H1 (cell line): ENCODE data around the gene CXCR5. TPM values are rescaled to one million over a fixed set of nuclear protein-coding genes. Genes with fewer than 3 reads are reported as not detected.

ENCODE experiments used
- CTCF ChIA-PET: fragments of 300-600 bp; sonication (Branson Sonifier 250); formaldehyde crosslinking; loops from one replicate; lab custom pipeline; 2021; ENCODE audit not compliant: partially characterized antibody; lab: Charles Lee
- POLR2A ChIA-PET: fragments of 300-600 bp; sonication (Branson Sonifier 250); formaldehyde crosslinking; loops from one replicate; lab custom pipeline; 2021; ENCODE audit warnings: inconsistent platforms; ENCODE audit not compliant: partially characterized antibody; lab: Charles Lee
- DNase-seq, 2 experiments: peaks; one replicate each; pipeline versions ENCODE4 v3.0.0 to v3.0.0-alpha.2; 2010 to 2022; ENCODE audit warnings: low spot score in 2 of 2, low read depth in 1 of 2, mixed read lengths in 1 of 2
- FAIRE-seq: peaks from 2 replicates; lab custom pipeline; 2011; peaks lifted over from hg19 to GRCh38; lab: Jason Lieb, UNC
- H2AFZ ChIP-seq: 2 replicates; pipeline ENCODE4 v1.8.1; 2012; ENCODE audit warnings: low read length, inconsistent platforms
- H2AK5ac ChIP-seq: 2 replicates; pipeline ENCODE4 v1.6.1; 2013; ENCODE audit warnings: low read depth, low read length
- H2BK120ac ChIP-seq: replicated peaks from 2 replicates; pipeline ENCODE3; 2013; ENCODE audit warnings: low read depth, low read length, inconsistent platforms
- H2BK12ac ChIP-seq: 2 replicates; pipeline ENCODE4 v1.6.1; 2013; ENCODE audit warnings: low read depth, low read length
- H2BK15ac ChIP-seq: 2 replicates; pipeline ENCODE4 v1.6.1; 2013; ENCODE audit warnings: low read length
- H2BK20ac ChIP-seq: 2 replicates; pipeline ENCODE4 v1.6.1; 2013; ENCODE audit warnings: low read length
- H2BK5ac ChIP-seq: 2 replicates; pipeline ENCODE4 v1.6.1; 2013; ENCODE audit warnings: low read depth, low read length
- H3K14ac ChIP-seq: 2 replicates; pipeline ENCODE4 v1.6.1; 2013; ENCODE audit warnings: inconsistent platforms; ENCODE audit not compliant: insufficient read length
- H3K18ac ChIP-seq: 2 replicates; pipeline ENCODE4 v1.6.1; 2013; ENCODE audit warnings: low read length; ENCODE audit errors: extremely low read depth
- H3K23ac ChIP-seq: 2 replicates; pipeline ENCODE4 v1.6.1; 2013; ENCODE audit warnings: inconsistent platforms; ENCODE audit not compliant: insufficient read length
- H3K23me2 ChIP-seq: 2 replicates; pipeline ENCODE4 v1.6.1; 2013; ENCODE audit warnings: low read depth, low read length
- H3K27ac ChIP-seq: 2 replicates; pipeline ENCODE4 v1.6.1; 2011; ENCODE audit warnings: low read depth, low read length, inconsistent platforms
- H3K27me3 ChIP-seq, 4 experiments: replicated peaks in 1 of 4; 1 replicate in 1 of 4; 2 replicates in 3 of 4; pipeline versions ENCODE4 v1.6.1 to v1.8.1; 2011 to 2013; ENCODE audit warnings: low read length in 3 of 4, mild to moderate bottlenecking in 3 of 4, inconsistent platforms in 2 of 4, mixed read lengths in 2 of 4, moderate library complexity in 1 of 4; ENCODE audit not compliant: control insufficient read depth in 3 of 4, insufficient read depth in 3 of 4; ENCODE audit errors: extremely low read depth in 1 of 4
- H3K36me3 ChIP-seq, 4 experiments: 2 replicates each; pipeline versions ENCODE4 v1.6.1 to v1.8.1; 2011 to 2013; ENCODE audit warnings: mild to moderate bottlenecking in 4 of 4, low read length in 3 of 4, moderate library complexity in 2 of 4, control low read depth in 1 of 4, inconsistent platforms in 1 of 4; ENCODE audit not compliant: insufficient read depth in 4 of 4, control insufficient read depth in 2 of 4
- H3K4ac ChIP-seq: replicated peaks from 2 replicates; pipeline ENCODE3; 2013; ENCODE audit warnings: low read length, low read depth, mixed read lengths, inconsistent platforms; ENCODE audit not compliant: insufficient read length
- H3K4me1 ChIP-seq, 4 experiments: replicated peaks in 1 of 4; 1 replicate in 1 of 4; 2 replicates in 3 of 4; pipeline versions ENCODE4 v1.6.1 to v1.8.1; 2011 to 2013; ENCODE audit warnings: low read length in 3 of 4, inconsistent platforms in 2 of 4, mixed read lengths in 1 of 4; ENCODE audit not compliant: insufficient read depth in 4 of 4, control insufficient read depth in 3 of 4
- H3K4me2 ChIP-seq, 2 experiments: 2 replicates each; pipeline versions ENCODE4 v1.6.1 to v1.8.1; 2011 to 2013; ENCODE audit warnings: low read depth in 2 of 2, low read length in 2 of 2, control low read depth in 1 of 2, inconsistent platforms in 1 of 2, mild to moderate bottlenecking in 1 of 2; ENCODE audit not compliant: insufficient read depth in 1 of 2
- H3K4me3 ChIP-seq, 4 experiments: fragments of 200-600, 300-600 bp in 1 of 4; sonication (generic), shearing (Covaris generic), sonication (Bioruptor Twin) in 1 of 4; 2 replicates each; pipeline versions ENCODE4 v1.5.1 to v1.8.1; 2011 to 2016; ENCODE audit warnings: low read length in 4 of 4, low read depth in 3 of 4, control low read depth in 2 of 4, inconsistent platforms in 2 of 4, mild to moderate bottlenecking in 2 of 4, mixed read lengths in 1 of 4, moderate library complexity in 1 of 4; ENCODE audit not compliant: insufficient read depth in 2 of 4; ENCODE audit errors: extremely low read depth in 1 of 4
- H3K56ac ChIP-seq: replicated peaks from 2 replicates; pipeline ENCODE3; 2013; ENCODE audit warnings: low read depth, mild to moderate bottlenecking, mixed read lengths, low read length, inconsistent platforms; ENCODE audit not compliant: insufficient read length
- H3K79me1 ChIP-seq: 2 replicates; pipeline ENCODE4 v1.6.1; 2013; ENCODE audit warnings: low read depth, low read length, control low read depth
- H3K79me2 ChIP-seq, 2 experiments: 2 replicates each; pipeline versions ENCODE4 v1.6.1 to v1.8.1; 2012 to 2013; ENCODE audit warnings: low read length in 2 of 2, mild to moderate bottlenecking in 2 of 2, inconsistent platforms in 1 of 2; ENCODE audit not compliant: insufficient read depth in 2 of 2, control insufficient read depth in 1 of 2
- H3K9ac ChIP-seq, 4 experiments: replicated peaks in 1 of 4; 1 replicate in 1 of 4; 2 replicates in 3 of 4; pipeline versions ENCODE4 v1.6.1 to v1.8.1; 2011 to 2013; ENCODE audit warnings: low read depth in 3 of 4, low read length in 3 of 4, control low read depth in 2 of 4, mild to moderate bottlenecking in 2 of 4, moderate library complexity in 2 of 4, inconsistent platforms in 1 of 4; ENCODE audit errors: extremely low read depth in 1 of 4
- H3K9me3 ChIP-seq, 2 experiments: 2 replicates each; pipeline versions ENCODE4 v1.6.1 to v1.8.1; 2012 to 2013; ENCODE audit warnings: mild to moderate bottlenecking in 2 of 2, moderate library complexity in 2 of 2, control low read depth in 1 of 2, inconsistent platforms in 1 of 2, low read depth in 1 of 2, low read length in 1 of 2, mixed read lengths in 1 of 2; ENCODE audit not compliant: insufficient read depth in 2 of 2
- H4K20me1 ChIP-seq, 2 experiments: replicated peaks in 1 of 2; 2 replicates each; pipeline versions ENCODE3 to v1.8.1; 2011 to 2013; ENCODE audit warnings: inconsistent platforms in 2 of 2, low read length in 2 of 2, mild to moderate bottlenecking in 1 of 2; ENCODE audit not compliant: insufficient read depth in 2 of 2, control insufficient read depth in 1 of 2
- H4K5ac ChIP-seq: 2 replicates; pipeline ENCODE4 v1.6.1; 2013; ENCODE audit warnings: low read length, low read depth, mixed read lengths, inconsistent platforms; ENCODE audit not compliant: insufficient read length
- H4K8ac ChIP-seq: 2 replicates; pipeline ENCODE4 v1.8.0; 2013; ENCODE audit warnings: mild to moderate bottlenecking, moderate library complexity, low read length, inconsistent platforms; ENCODE audit not compliant: insufficient read depth; ENCODE audit errors: extremely low read depth
- H4K91ac ChIP-seq: replicated peaks from 2 replicates; pipeline ENCODE3; 2013; ENCODE audit warnings: low read length, mixed read lengths, inconsistent platforms; ENCODE audit not compliant: insufficient read length
- CREB1 ChIP-seq: IDR thresholded peaks from 2 replicates; pipeline ENCODE4 v1.6.1; 2012; ENCODE audit warnings: inconsistent platforms
- EGR1 ChIP-seq: IDR thresholded peaks from 2 replicates; pipeline ENCODE4 v1.6.1; 2011; ENCODE audit warnings: low read depth, low read length, borderline replicate concordance
- FOSL1 ChIP-seq: IDR thresholded peaks from 2 replicates; pipeline ENCODE4 v1.6.1; 2011; ENCODE audit warnings: mild to moderate bottlenecking, low read depth, low read length, moderate library complexity; ENCODE audit not compliant: insufficient read depth
- JUN ChIP-seq: IDR thresholded peaks from 2 replicates; pipeline ENCODE4 v1.6.1; 2011; ENCODE audit warnings: low read depth, mild to moderate bottlenecking, improper control_type of control experiment, low read length
- KDM4A ChIP-seq: IDR thresholded peaks from one replicate; pipeline ENCODE4 v1.7.1; 2012; ENCODE audit warnings: low read depth, mild to moderate bottlenecking, moderate library complexity, low read length, inconsistent platforms; ENCODE audit not compliant: severe bottlenecking
- NANOG ChIP-seq: IDR thresholded peaks from 2 replicates; pipeline ENCODE4 v1.6.1; 2011; ENCODE audit warnings: low read length, low read depth, mild to moderate bottlenecking, inconsistent platforms; ENCODE audit not compliant: insufficient read depth, poor library complexity, severe bottlenecking
- PHF8 ChIP-seq: fragments of 200-600 bp; sonication (generic); conservative IDR thresholded peaks from 2 replicates; pipeline ENCODE4 v1.7.1; 2012; ENCODE audit warnings: low read depth, mild to moderate bottlenecking, inconsistent platforms, low read length, moderate library complexity
- ZNF274 ChIP-seq: IDR thresholded peaks from 2 replicates; pipeline ENCODE4 v1.7.0; 2012; ENCODE audit warnings: low read length, borderline replicate concordance; ENCODE audit errors: extremely low read depth
- WGBS, 2 experiments: shearing (Covaris generic) in 1 of 2; methylation state at CpG; one replicate each; pipeline versions ENCODE4 v1.1.6 to v1.1.7; 2013 to 2015; ENCODE audit warnings: low lambda C conversion rate in 2 of 2, mixed read lengths in 2 of 2, inconsistent platforms in 1 of 2, low coverage in 1 of 2, missing lambda C conversion rate in 1 of 2; ENCODE audit not compliant: insufficient replicate concordance in 2 of 2, insufficient coverage in 1 of 2, insufficient read length in 1 of 2; ENCODE audit errors: extremely low coverage in 1 of 2, missing lambda C conversion rate in 1 of 2; 5-methylcytosine and 5-hydroxymethylcytosine counted together
- polyA plus RNA-seq, 7 experiments: library from polyadenylated mRNA; depleted of rRNA in 3 of 7; stranded (reverse) in 5 of 7; unstranded in 2 of 7; fragments of >200 nt in 5 of 7; fragments of 200-250 nt in 2 of 7; gene quantifications; 1 replicate in 5 of 7; 2 replicates in 1 of 7; 4 replicates in 1 of 7; pipeline versions ENCODE4 v1.2.1 to v1.2.3, GENCODE V29; 2011 to 2013; ENCODE audit warnings: missing spikeins in 2 of 7, mixed read lengths in 2 of 7
- total RNA-seq: library from RNA; stranded (reverse); fragmentation: NEBNext Ultra II Directional; extraction: Animal tissue kit (Norgen Biotek cat#: 25700); gene quantifications from 2 replicates; pipeline ENCODE4 v1.2.1, GENCODE V29; 2021
- TF ChIP-seq, protein P1 (sequence below): IDR thresholded peaks from 2 replicates; pipeline ENCODE4 v1.6.1; 2012; ENCODE audit warnings: inconsistent platforms
- TF ChIP-seq, protein P2 (sequence below): IDR thresholded peaks from 2 replicates; pipeline ENCODE4 v1.6.1; 2012; ENCODE audit warnings: low read length, inconsistent platforms
- TF ChIP-seq, protein P3 (sequence below): IDR thresholded peaks from 2 replicates; pipeline ENCODE4 v1.6.1; 2012; ENCODE audit warnings: inconsistent platforms

Gene CXCR5
- total and polyA plus RNA-seq, 2 of the 8 experiments (the other 6 are each of a cell fraction or from before 2014, with no cell fraction given): not detected

DNA sequence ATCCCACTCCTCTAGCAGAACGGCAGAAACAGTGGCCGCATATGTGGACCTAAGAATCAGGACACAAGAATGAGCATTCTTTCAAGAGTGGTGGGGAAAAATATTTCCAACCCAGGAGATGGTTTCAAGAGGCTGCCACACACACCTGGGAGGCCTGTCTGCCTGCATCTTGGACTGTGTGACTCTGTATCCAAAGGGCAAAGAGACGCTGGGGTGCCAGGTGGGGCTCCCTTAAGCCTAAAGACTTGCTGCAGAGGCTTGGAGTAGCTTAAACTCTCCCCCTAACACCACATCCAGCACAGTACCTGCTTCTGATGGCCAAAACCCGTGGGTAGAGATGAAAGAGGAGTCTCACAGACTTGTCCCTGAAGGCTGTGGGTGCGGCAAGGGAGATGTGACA, 3.5 kb downstream of the CXCR5 start:
- peak overlapping the region; percentile 28; the same call in 1 of the 2 replicates for H2AK5ac ChIP-seq
- no peak overlapping the region for H2BK15ac ChIP-seq
- POLR2A ChIA-PET: interaction anchor here (1.8 kb wide), 1 partner anchor 37 kb away, joined by 4 read pairs; no protein-coding TSS in a partner anchor
- FAIRE-seq (no peak), DNase-seq (no peak)
- 82% methylated on average over 5 of the region's 5 CpGs; no CpG with 5 or more reads in 1 of the 2 experiments for WGBS, 2 experiments
- 0 out of 2 replicates have a peak overlapping the region, but pooled peaks have one; percentile 22 for H4K8ac ChIP-seq
- H3K18ac ChIP-seq: peak overlapping the region; percentile 60
- H2BK5ac ChIP-seq: peak overlapping the region; percentile 52; the same call in 1 of the 2 replicates
- CTCF ChIA-PET: interaction anchor here (0.9 to 1.7 kb wide), 2 partner anchors 11 to 43 kb away, joined by 3 to 4 read pairs; no protein-coding TSS in a partner anchor
- no peaks in the 10 kb centered on the region for H3K79me1 ChIP-seq
- no peak overlapping the region for H3K27ac ChIP-seq
- peaks cover 0 to 14% (median 9%) of the 10 kb centered on the region in 4 experiments; a peak in 6 of 7 replicates for H3K4me1 ChIP-seq
- H2BK20ac ChIP-seq: 0 out of 2 replicates have a peak overlapping the region, but pooled peaks have one; percentile 34
- no peak overlapping the region for H3K4ac ChIP-seq
- H3K4me2 ChIP-seq: no peak overlapping the region
- no peak overlapping the region for H4K5ac ChIP-seq
- no peaks in the 10 kb centered on the region for H3K9me3 ChIP-seq
- H3K4me3 ChIP-seq: no peak overlapping the region
- H4K20me1 ChIP-seq: peaks cover 0 to 2% of the 10 kb centered on the region in 2 experiments
- no peak overlapping the region for H3K23ac ChIP-seq
- no peak overlapping the region for H2AFZ ChIP-seq
- no peaks in the 10 kb centered on the region for H3K79me2 ChIP-seq
- H3K27me3 ChIP-seq: no peaks in the 10 kb centered on the region; a peak in 2 of 7 replicates
- H3K56ac ChIP-seq: no peak overlapping the region
- H3K14ac ChIP-seq: no peak overlapping the region
- H3K23me2 ChIP-seq: no peaks in the 10 kb centered on the region
- H3K9ac ChIP-seq: no peak overlapping the region
- no peak overlapping the region for H4K91ac ChIP-seq
- no peaks in the 10 kb centered on the region for H3K36me3 ChIP-seq
- peak overlapping the region; percentile 44 for H2BK12ac ChIP-seq
- H2BK120ac ChIP-seq: no peak overlapping the region
- TF ChIP-seq, protein P1, sequence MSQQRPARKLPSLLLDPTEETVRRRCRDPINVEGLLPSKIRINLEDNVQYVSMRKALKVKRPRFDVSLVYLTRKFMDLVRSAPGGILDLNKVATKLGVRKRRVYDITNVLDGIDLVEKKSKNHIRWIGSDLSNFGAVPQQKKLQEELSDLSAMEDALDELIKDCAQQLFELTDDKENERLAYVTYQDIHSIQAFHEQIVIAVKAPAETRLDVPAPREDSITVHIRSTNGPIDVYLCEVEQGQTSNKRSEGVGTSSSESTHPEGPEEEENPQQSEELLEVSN: no peak
- TF ChIP-seq ZNF274: no peak
- no peak for TF ChIP-seq CREB1
- TF ChIP-seq, protein P2, sequence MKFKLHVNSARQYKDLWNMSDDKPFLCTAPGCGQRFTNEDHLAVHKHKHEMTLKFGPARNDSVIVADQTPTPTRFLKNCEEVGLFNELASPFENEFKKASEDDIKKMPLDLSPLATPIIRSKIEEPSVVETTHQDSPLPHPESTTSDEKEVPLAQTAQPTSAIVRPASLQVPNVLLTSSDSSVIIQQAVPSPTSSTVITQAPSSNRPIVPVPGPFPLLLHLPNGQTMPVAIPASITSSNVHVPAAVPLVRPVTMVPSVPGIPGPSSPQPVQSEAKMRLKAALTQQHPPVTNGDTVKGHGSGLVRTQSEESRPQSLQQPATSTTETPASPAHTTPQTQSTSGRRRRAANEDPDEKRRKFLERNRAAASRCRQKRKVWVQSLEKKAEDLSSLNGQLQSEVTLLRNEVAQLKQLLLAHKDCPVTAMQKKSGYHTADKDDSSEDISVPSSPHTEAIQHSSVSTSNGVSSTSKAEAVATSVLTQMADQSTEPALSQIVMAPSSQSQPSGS: no peak
- TF ChIP-seq, protein P3, sequence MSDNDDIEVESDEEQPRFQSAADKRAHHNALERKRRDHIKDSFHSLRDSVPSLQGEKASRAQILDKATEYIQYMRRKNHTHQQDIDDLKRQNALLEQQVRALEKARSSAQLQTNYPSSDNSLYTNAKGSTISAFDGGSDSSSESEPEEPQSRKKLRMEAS: no peak
- TF ChIP-seq PHF8: no peak
- no peak for TF ChIP-seq NANOG
- TF ChIP-seq FOSL1: no peak
- TF ChIP-seq KDM4A: no peak
- TF ChIP-seq EGR1: no peak
- no peak for TF ChIP-seq JUN
